ENCODE data around the gene NAALADL1. TPM values are rescaled to one million over a fixed set of nuclear protein-coding genes. Genes with fewer than 3 reads are reported as not detected.
"Not testable (repeated sequence)": the region's sequence is repeated elsewhere in the genome, so short reads cannot be mapped to it uniquely, and the experiment has no call there.

Gene NAALADL1
- total RNA-seq, 6 experiments from 2014 or later: 0.83 to 3.5 (median 1.4) TPM

GRCh38 chr11:65032216-65032615, 26.1 kb downstream of the NAALADL1 start:
- no peak for ATAC-seq
- no peak for DNase-seq
- TF ChIP-seq POLR2A (IDR thresholded peaks at IDR 0.05) (no peak), CTCF (IDR thresholded peaks at IDR 0.05) (no peak)
- Histone ChIP-seq H3K4me1 (peaks cover 0 to 8% (median 4%) of the 10 kb centered on the region in 4 donors), H3K27ac (no peak overlapping the region), H3K36me3 (peaks cover 0 to 15% (median 1%) of the 10 kb centered on the region in 4 donors), H3K27me3 (no peaks in the 10 kb centered on the region), H3K4me3 (no peak overlapping the region), H3K9me3 (no peaks in the 10 kb centered on the region)
- no CpG with 5 or more reads among the region's 13 CpGs for WGBS (ENCODE audit: insufficient coverage, low coverage, low lambda C conversion rate, missing lambda C conversion rate)
- intact Hi-C loops (cut with DNase I): loop anchor here in 1 of 2 donors (10.0 kb wide), 1 partner anchor 73 kb away; no protein-coding TSS in a partner anchor

GRCh38 chr11:65027213-65028067, 30.9 kb downstream of the NAALADL1 start, which contains the start of gene SNX15:
Gene SNX15, plus strand, starts transcription at chr11:65027439. Its CDS starts 99 bp downstream, at chr11:65027538.
- H3K4me1 ChIP-seq: peaks cover 0 to 13% (median 4%) of the 10 kb centered on the region in 4 donors
- ATAC-seq (peak; percentile 94 to 97 (median 96)), DNase-seq (peak; percentile 92 to 96 (median 94))
- peak within 1 kb of the TSS; percentile 63 to 76 (median 68) for H3K4me3 ChIP-seq
- H3K36me3 ChIP-seq: peaks cover 0 to 5% (median 0%) of the 10 kb centered on the region in 4 donors
- intact Hi-C loops (cut with DNase I): no loop called here
- peak within 1 kb of the TSS; percentile 62 to 79 (median 77) for H3K27ac ChIP-seq
- H3K9me3 ChIP-seq: no peaks in the 10 kb centered on the region
- peak; percentile 60 to 75 (median 73) for TF ChIP-seq CTCF (IDR thresholded peaks at IDR 0.05)
- TF ChIP-seq POLR2A (IDR thresholded peaks at IDR 0.05): peak; percentile 69
- WGBS (ENCODE audit: insufficient coverage, low coverage, low lambda C conversion rate, missing lambda C conversion rate): 7% methylated on average over 17 of the region's 51 CpGs
- no peaks in the 10 kb centered on the region for H3K27me3 ChIP-seq

- TF ChIP-seq POLR2A (IDR thresholded peaks at IDR 0.05): no peak
- TF ChIP-seq CTCF (IDR thresholded peaks at IDR 0.05): no peak
- DNase-seq (no peak), ATAC-seq (no peak)
- Histone ChIP-seq H3K4me1 (peaks cover 0 to 13% (median 4%) of the 10 kb centered on the region in 4 donors), H3K9me3 (no peaks in the 10 kb centered on the region), H3K27ac (peak overlapping the region in 1 of 3 donors; percentile 77), H3K27me3 (no peaks in the 10 kb centered on the region), H3K36me3 (no peaks in the 10 kb centered on the region), H3K4me3 (peak overlapping the region in 1 of 3 donors; percentile 68)
- WGBS (ENCODE audit: insufficient coverage, low coverage, low lambda C conversion rate, missing lambda C conversion rate): 75% methylated on average over 10 of the region's 10 CpGs
- intact Hi-C loops (cut with DNase I): no loop called here
Observed at GRCh38 chr11:65026810-65027209, 31.5 kb downstream of the NAALADL1 start.

GRCh38 chr11:65023502-65023901, 34.9 kb downstream of the NAALADL1 start:
- H3K4me3 ChIP-seq; H3K9me3 ChIP-seq; H3K27me3 ChIP-seq; H3K27ac ChIP-seq; intact Hi-C loops (cut with DNase I); DNase-seq; ATAC-seq; H3K36me3 ChIP-seq: not testable (repeated sequence)
- peaks cover 0 to 13% (median 4%) of the 10 kb centered on the region in 4 donors for H3K4me1 ChIP-seq
- WGBS (ENCODE audit: insufficient coverage, low coverage, low lambda C conversion rate, missing lambda C conversion rate): 83% methylated on average over 8 of the region's 8 CpGs

GRCh38 chr11:65021509-65021908, 36.8 kb downstream of the NAALADL1 start:
- H3K9me3 ChIP-seq: no peaks in the 10 kb centered on the region
- H3K36me3 ChIP-seq: peaks cover 0 to 3% (median 0%) of the 10 kb centered on the region in 4 donors
- ATAC-seq (no peak), DNase-seq (no peak)
- peaks cover 0 to 5% (median 0%) of the 10 kb centered on the region in 4 donors for H3K4me1 ChIP-seq
- TF ChIP-seq CTCF (IDR thresholded peaks at IDR 0.05): no peak
- TF ChIP-seq POLR2A (IDR thresholded peaks at IDR 0.05): no peak
- H3K4me3 ChIP-seq: no peak overlapping the region
- 100% methylated on average over 1 of the region's 11 CpGs for WGBS (ENCODE audit: insufficient coverage, low coverage, low lambda C conversion rate, missing lambda C conversion rate)
- H3K27me3 ChIP-seq: no peaks in the 10 kb centered on the region
- H3K27ac ChIP-seq: no peak overlapping the region
- intact Hi-C loops (cut with DNase I): no loop called here
